Lower lobe of right lung (tissue), 1 donor: ENCODE measurements around the gene RAB40A. TPM values are rescaled to one million over a fixed set of nuclear protein-coding genes. Genes with fewer than 3 reads are reported as not detected.

Source experiments
- total RNA-seq: library from RNA; stranded (reverse); fragmentation: NEBNext Ultra II Directional; extraction: Animal tissue kit (Norgen Biotek cat#: 25700); gene quantifications from one replicate; pipeline ENCODE4 v1.2.1, GENCODE V29; 2021
- donor health status: DM: no; HTN: yes; CAD: no; lungs with severe emphysema.

Gene RAB40A
- total RNA-seq, 1 donor from 2014 or later = 0.53 TPM

Other genes with a start within 250 kb of the RAB40A start
- gene TCEAL5, start 242.7 kb downstream of the RAB40A start, total RNA-seq = not detected
- 14.3 TPM for gene BEX2, start 208.5 kb downstream of the RAB40A start, total RNA-seq
- gene TCEAL7, start 189.2 kb downstream of the RAB40A start, total RNA-seq = 3.2 TPM
- gene TCEAL9, start 163.0 kb downstream of the RAB40A start, total RNA-seq = 34.6 TPM
- gene BEX3, start 143.0 kb downstream of the RAB40A start, total RNA-seq = 93.9 TPM
- 58.7 TPM for gene TCEAL4, start 66.0 kb upstream of the RAB40A start, total RNA-seq
- 19.1 TPM for gene TCEAL3, start 88.5 kb upstream of the RAB40A start, total RNA-seq
- gene TCEAL1, start 109.5 kb upstream of the RAB40A start, total RNA-seq = 25.5 TPM
- gene MORF4L2, start 167.2 kb upstream of the RAB40A start, total RNA-seq = 166 TPM
- not detected for gene TMEM31, start 191.4 kb upstream of the RAB40A start, total RNA-seq